SK-N-SH treated with all-trans-retinoic acid at 6 μM for 48 hours (cell line): ENCODE results near the gene GATAD1.

Source experiments
- ATAC-seq: fragments of 200-7000 bp; cut with Tn5 transposase; 3 replicates; pipeline ENCODE4 v1.9.1; 2020; ENCODE audit warnings: mild to moderate bottlenecking, moderate library complexity
- ARNTL ChIP-seq: fragments of 450-650 bp; formaldehyde crosslinking; IDR thresholded peaks from 2 replicates; pipeline ENCODE4 v1.5.0; 2020; ENCODE audit warnings: low read depth, mild to moderate bottlenecking, moderate library complexity, borderline replicate concordance
- BACH2 ChIP-seq: fragments of 250-450 bp; sonication (Bioruptor Pico); IDR thresholded peaks from 2 replicates; pipeline ENCODE4 v1.9.0; 2021; ENCODE audit warnings: mild to moderate bottlenecking, borderline replicate concordance
- CREB5 ChIP-seq: fragments of 250-450 bp; sonication (Bioruptor Pico); IDR thresholded peaks from 2 replicates; pipeline ENCODE4 v1.5.1; 2020; ENCODE audit warnings: low read depth, mild to moderate bottlenecking, moderate library complexity
- CSDC2 ChIP-seq: fragments of 250-450 bp; sonication (Bioruptor Pico); IDR thresholded peaks from 2 replicates; pipeline ENCODE4 v1.5.0; 2020; ENCODE audit warnings: mild to moderate bottlenecking, moderate library complexity
- ESRRG ChIP-seq: fragments of 250-450 bp; sonication (Bioruptor Pico); IDR thresholded peaks from 2 replicates; pipeline ENCODE4 v1.6.1; 2021; ENCODE audit warnings: mild to moderate bottlenecking
- GLIS3 ChIP-seq: fragments of 250-450 bp; sonication (Bioruptor Pico); IDR thresholded peaks from 2 replicates; pipeline ENCODE4 v1.5.0; 2020; ENCODE audit warnings: mild to moderate bottlenecking, moderate library complexity
- ISL1 ChIP-seq: fragments of 250-450 bp; sonication (Bioruptor Pico); IDR thresholded peaks from 2 replicates; pipeline ENCODE4 v2.1.2; 2022; ENCODE audit warnings: mild to moderate bottlenecking, moderate library complexity
- OSR1 ChIP-seq: fragments of 250-450 bp; sonication (Bioruptor Pico); IDR thresholded peaks from 2 replicates; pipeline ENCODE4 v1.8.0; 2022; ENCODE audit warnings: moderate library complexity, mild to moderate bottlenecking, inconsistent platforms
- PATZ1 ChIP-seq: fragments of 250-450 bp; sonication (Bioruptor Pico); IDR thresholded peaks from 2 replicates; pipeline ENCODE4 v1.8.0; 2020; ENCODE audit warnings: mild to moderate bottlenecking, moderate library complexity, borderline replicate concordance
- POU6F1 ChIP-seq: fragments of 250-450 bp; sonication (Bioruptor Pico); IDR thresholded peaks from 2 replicates; pipeline ENCODE4 v1.8.0; 2021; ENCODE audit warnings: low read depth, mild to moderate bottlenecking, moderate library complexity, borderline replicate concordance
- PPARA ChIP-seq: fragments of 250-450 bp; sonication (Bioruptor Pico); IDR thresholded peaks from 2 replicates; pipeline ENCODE4 v1.5.0; 2020; ENCODE audit warnings: mild to moderate bottlenecking, borderline replicate concordance
- RARB ChIP-seq: fragments of 250-450 bp; sonication (Bioruptor Pico); IDR thresholded peaks from 2 replicates; pipeline ENCODE4 v1.8.0; 2021; ENCODE audit warnings: mild to moderate bottlenecking, moderate library complexity
- SNAI2 ChIP-seq: fragments of 250-450 bp; sonication (Bioruptor Pico); IDR thresholded peaks from 2 replicates; pipeline ENCODE4 v1.5.0; 2020; ENCODE audit warnings: mild to moderate bottlenecking, moderate library complexity
- TCF4 ChIP-seq: fragments of 250-450 bp; sonication (Bioruptor Pico); IDR thresholded peaks from 2 replicates; pipeline ENCODE4 v1.8.0; 2021; ENCODE audit warnings: mild to moderate bottlenecking, moderate library complexity, borderline replicate concordance
- ZC3H10 ChIP-seq: fragments of 250-450 bp; sonication (Bioruptor Pico); IDR thresholded peaks from 2 replicates; pipeline ENCODE4 v1.5.1; 2021; ENCODE audit warnings: mild to moderate bottlenecking, moderate library complexity
- ZFP3 ChIP-seq: fragments of 250-450 bp; sonication (Bioruptor Pico); IDR thresholded peaks from 2 replicates; pipeline ENCODE4 v1.5.0; 2020; ENCODE audit warnings: mild to moderate bottlenecking, moderate library complexity
- ZFP30 ChIP-seq: fragments of 450-650 bp; formaldehyde crosslinking; IDR thresholded peaks from 2 replicates; pipeline ENCODE4 v1.5.0; 2022; ENCODE audit warnings: mild to moderate bottlenecking, moderate library complexity
- ZNF70 ChIP-seq: fragments of 450-650 bp; formaldehyde crosslinking; IDR thresholded peaks from 2 replicates; pipeline ENCODE4 v1.5.0; 2020; ENCODE audit warnings: mild to moderate bottlenecking, moderate library complexity
- ZNF8 ChIP-seq: fragments of 450-650 bp; formaldehyde crosslinking; IDR thresholded peaks from 2 replicates; pipeline ENCODE4 v1.5.0; 2020; ENCODE audit warnings: mild to moderate bottlenecking, moderate library complexity
- TF ChIP-seq, protein P1 (sequence below): fragments of 250-450 bp; sonication (Bioruptor Pico); IDR thresholded peaks from 2 replicates; pipeline ENCODE4 v1.5.0; 2020; ENCODE audit warnings: mild to moderate bottlenecking, moderate library complexity
- TF ChIP-seq, protein P2 (sequence below): fragments of 250-450 bp; sonication (Bioruptor Pico); IDR thresholded peaks from 2 replicates; pipeline ENCODE4 v1.5.1; 2021; ENCODE audit warnings: mild to moderate bottlenecking, moderate library complexity

Gene GATAD1

DNA sequence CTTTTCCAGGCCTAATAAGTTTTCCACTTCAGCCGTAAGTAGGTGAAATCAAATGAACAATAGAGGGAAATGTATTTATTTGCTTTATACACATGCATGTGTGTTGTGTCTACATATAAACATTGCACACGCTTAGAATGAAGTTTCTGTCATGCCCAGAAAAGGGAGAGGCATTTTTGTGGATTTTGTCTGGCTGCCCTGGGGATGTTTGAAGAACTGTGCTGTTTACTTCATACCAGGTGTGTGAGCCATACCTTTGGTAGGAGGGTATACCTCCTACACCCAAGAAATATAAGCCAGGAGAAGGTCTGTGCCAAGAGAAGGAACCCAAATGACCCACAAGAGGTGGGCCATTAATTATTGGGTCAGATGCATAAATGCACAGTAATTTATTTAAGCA is 12.8 kb downstream of the GATAD1 start:
- no peak for ATAC-seq
- TF ChIP-seq CREB5 (CRISPR knock-in tag) (no peak), ESRRG (CRISPR knock-in tag) (no peak), GLIS3 (CRISPR knock-in tag) (no peak), SNAI2 (CRISPR knock-in tag) (no peak), ARNTL (CRISPR knock-in tag) (no peak), BACH2 (CRISPR knock-in tag) (no peak), ZNF70 (CRISPR knock-in tag) (no peak), POU6F1 (CRISPR knock-in tag) (no peak), PATZ1 (CRISPR knock-in tag) (no peak), OSR1 (no peak), ZFP30 (CRISPR knock-in tag) (no peak), ZFP3 (CRISPR knock-in tag) (no peak), CSDC2 (no peak), RARB (no peak), TCF4 (CRISPR knock-in tag) (no peak)
- TF ChIP-seq, protein P1, sequence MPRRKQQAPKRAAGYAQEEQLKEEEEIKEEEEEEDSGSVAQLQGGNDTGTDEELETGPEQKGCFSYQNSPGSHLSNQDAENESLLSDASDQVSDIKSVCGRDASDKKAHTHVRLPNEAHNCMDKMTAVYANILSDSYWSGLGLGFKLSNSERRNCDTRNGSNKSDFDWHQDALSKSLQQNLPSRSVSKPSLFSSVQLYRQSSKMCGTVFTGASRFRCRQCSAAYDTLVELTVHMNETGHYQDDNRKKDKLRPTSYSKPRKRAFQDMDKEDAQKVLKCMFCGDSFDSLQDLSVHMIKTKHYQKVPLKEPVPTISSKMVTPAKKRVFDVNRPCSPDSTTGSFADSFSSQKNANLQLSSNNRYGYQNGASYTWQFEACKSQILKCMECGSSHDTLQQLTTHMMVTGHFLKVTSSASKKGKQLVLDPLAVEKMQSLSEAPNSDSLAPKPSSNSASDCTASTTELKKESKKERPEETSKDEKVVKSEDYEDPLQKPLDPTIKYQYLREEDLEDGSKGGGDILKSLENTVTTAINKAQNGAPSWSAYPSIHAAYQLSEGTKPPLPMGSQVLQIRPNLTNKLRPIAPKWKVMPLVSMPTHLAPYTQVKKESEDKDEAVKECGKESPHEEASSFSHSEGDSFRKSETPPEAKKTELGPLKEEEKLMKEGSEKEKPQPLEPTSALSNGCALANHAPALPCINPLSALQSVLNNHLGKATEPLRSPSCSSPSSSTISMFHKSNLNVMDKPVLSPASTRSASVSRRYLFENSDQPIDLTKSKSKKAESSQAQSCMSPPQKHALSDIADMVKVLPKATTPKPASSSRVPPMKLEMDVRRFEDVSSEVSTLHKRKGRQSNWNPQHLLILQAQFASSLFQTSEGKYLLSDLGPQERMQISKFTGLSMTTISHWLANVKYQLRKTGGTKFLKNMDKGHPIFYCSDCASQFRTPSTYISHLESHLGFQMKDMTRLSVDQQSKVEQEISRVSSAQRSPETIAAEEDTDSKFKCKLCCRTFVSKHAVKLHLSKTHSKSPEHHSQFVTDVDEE (CRISPR knock-in tag), result no peak

DNA sequence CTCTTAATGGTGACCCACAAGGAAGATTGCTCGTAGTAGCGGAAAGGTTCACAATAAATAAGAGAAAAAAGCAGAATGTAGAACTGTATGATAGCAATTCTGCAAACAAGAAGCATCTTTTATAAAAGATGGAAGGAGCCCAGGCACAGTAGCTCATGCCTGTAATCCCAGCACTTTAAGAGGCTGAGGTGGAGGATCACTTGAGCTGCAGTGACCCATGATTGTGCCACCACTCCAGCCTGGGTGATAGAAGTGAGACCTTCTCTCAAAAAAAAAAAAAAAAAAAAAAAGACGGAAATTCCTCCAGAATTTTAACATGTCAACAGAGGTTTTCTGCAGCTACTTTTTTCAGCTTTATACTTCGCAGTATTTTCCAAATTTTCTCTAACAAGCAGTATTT is 13.2 kb downstream of the GATAD1 start:
- TF ChIP-seq PPARA (CRISPR knock-in tag) (no peak), ZFP30 (CRISPR knock-in tag) (no peak), BACH2 (CRISPR knock-in tag) (no peak), RARB (no peak), GLIS3 (CRISPR knock-in tag) (no peak), ZNF8 (no peak), POU6F1 (CRISPR knock-in tag) (no peak), OSR1 (no peak), ISL1 (no peak), ESRRG (CRISPR knock-in tag) (no peak), CSDC2 (no peak), PATZ1 (CRISPR knock-in tag) (no peak), ZC3H10 (CRISPR knock-in tag) (no peak), CREB5 (CRISPR knock-in tag) (no peak), SNAI2 (CRISPR knock-in tag) (no peak)
- TF ChIP-seq, protein P2, sequence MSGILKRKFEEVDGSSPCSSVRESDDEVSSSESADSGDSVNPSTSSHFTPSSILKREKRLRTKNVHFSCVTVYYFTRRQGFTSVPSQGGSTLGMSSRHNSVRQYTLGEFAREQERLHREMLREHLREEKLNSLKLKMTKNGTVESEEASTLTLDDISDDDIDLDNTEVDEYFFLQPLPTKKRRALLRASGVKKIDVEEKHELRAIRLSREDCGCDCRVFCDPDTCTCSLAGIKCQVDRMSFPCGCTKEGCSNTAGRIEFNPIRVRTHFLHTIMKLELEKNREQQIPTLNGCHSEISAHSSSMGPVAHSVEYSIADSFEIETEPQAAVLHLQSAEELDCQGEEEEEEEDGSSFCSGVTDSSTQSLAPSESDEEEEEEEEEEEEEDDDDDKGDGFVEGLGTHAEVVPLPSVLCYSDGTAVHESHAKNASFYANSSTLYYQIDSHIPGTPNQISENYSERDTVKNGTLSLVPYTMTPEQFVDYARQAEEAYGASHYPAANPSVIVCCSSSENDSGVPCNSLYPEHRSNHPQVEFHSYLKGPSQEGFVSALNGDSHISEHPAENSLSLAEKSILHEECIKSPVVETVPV (CRISPR knock-in tag), result no peak
- ATAC-seq, result no peak
